IMR-90 (cell line): ENCODE measurements around the gene C17orf107. TPM values are rescaled to one million over a fixed set of nuclear protein-coding genes. Genes with fewer than 3 reads are reported as not detected.

Experiments
- ATAC-seq: fragments of 200-7000 bp; cut with Tn5 transposase; 2 replicates; pipeline ENCODE4 v1.9.1; 2020; ENCODE audit warnings: low read depth, mild to moderate bottlenecking, moderate library complexity
- BruUV-seq: library from RNA; stranded (reverse); fragments of 400-500 nt; replicated peaks from 2 replicates; lab custom pipeline; 2021; lab: Mats Ljungman, UMichigan
- CTCF ChIA-PET: fragments of 300-600 bp; formaldehyde crosslinking; extraction: SDS; loops from one replicate; lab custom pipeline; 2021; ENCODE audit warnings: antibody characterized with exemption; lab: Yijun Ruan, JAX
- POLR2A ChIA-PET: fragments of 300-600 bp; sonication (Branson Sonifier 250); formaldehyde crosslinking; loops from one replicate; lab custom pipeline; 2022; ENCODE audit warnings: antibody characterized with exemption; ENCODE audit not compliant: unreplicated experiment; lab: Charles Lee
- DNase-seq: peaks from one replicate; pipeline ENCODE4 v3.0.0; 2013
- H2AFZ ChIP-seq: replicated peaks from 2 replicates; pipeline ENCODE3; 2013; ENCODE audit warnings: low read length, mild to moderate bottlenecking; ENCODE audit not compliant: poor library complexity
- H2AK5ac ChIP-seq: 2 replicates; pipeline ENCODE4 v1.6.1; 2013; ENCODE audit warnings: low read depth, low read length, inconsistent platforms
- H2AK9ac ChIP-seq: replicated peaks from 2 replicates; pipeline ENCODE3; 2013; ENCODE audit warnings: mild to moderate bottlenecking, low read depth, low read length, moderate library complexity; ENCODE audit not compliant: poor library complexity
- H2BK120ac ChIP-seq: 2 replicates; pipeline ENCODE4 v1.6.1; 2013; ENCODE audit warnings: low read depth, low read length, inconsistent platforms
- H2BK15ac ChIP-seq: 3 replicates; pipeline ENCODE4 v1.6.1; 2013; ENCODE audit warnings: low read depth, low read length, inconsistent platforms
- H2BK20ac ChIP-seq: 2 replicates; pipeline ENCODE4 v1.6.1; 2013; ENCODE audit warnings: low read depth, mild to moderate bottlenecking, inconsistent platforms, low read length, moderate library complexity
- H2BK5ac ChIP-seq: 2 replicates; pipeline ENCODE4 v1.6.1; 2013; ENCODE audit warnings: mild to moderate bottlenecking, low read depth, low read length, inconsistent platforms; ENCODE audit not compliant: poor library complexity, severe bottlenecking
- H3K14ac ChIP-seq: replicated peaks from 2 replicates; pipeline ENCODE4 v1.6.1; 2013; ENCODE audit warnings: low read depth, low read length, inconsistent platforms
- H3K18ac ChIP-seq: 2 replicates; pipeline ENCODE4 v1.6.1; 2013; ENCODE audit warnings: low read depth, low read length, control low read depth
- H3K23ac ChIP-seq: 2 replicates; pipeline ENCODE4 v1.6.1; 2013; ENCODE audit warnings: low read depth, low read length, inconsistent platforms
- H3K27ac ChIP-seq: 2 replicates; pipeline ENCODE4 v1.5.1; 2013; ENCODE audit warnings: mild to moderate bottlenecking, control low read depth, low read length; ENCODE audit not compliant: insufficient read depth
- H3K27me3 ChIP-seq: 2 replicates; pipeline ENCODE4 v1.6.1; 2013; ENCODE audit warnings: low read length; ENCODE audit not compliant: control insufficient read depth, insufficient read depth
- H3K36me3 ChIP-seq: 2 replicates; pipeline ENCODE4 v1.6.1; 2013; ENCODE audit warnings: low read length, mixed read lengths; ENCODE audit not compliant: control insufficient read depth, insufficient read depth
- H3K4ac ChIP-seq: 2 replicates; pipeline ENCODE4 v1.6.1; 2013; ENCODE audit warnings: low read depth, low read length, inconsistent platforms
- H3K4me1 ChIP-seq: 2 replicates; pipeline ENCODE4 v1.6.1; 2013; ENCODE audit warnings: low read length, mixed read lengths; ENCODE audit not compliant: control insufficient read depth, insufficient read depth
- H3K4me2 ChIP-seq: 2 replicates; pipeline ENCODE4 v1.6.1; 2013; ENCODE audit warnings: low read depth, mild to moderate bottlenecking, control low read depth, low read length, moderate library complexity
- H3K4me3 ChIP-seq: 2 replicates; pipeline ENCODE4 v1.5.1; 2013; ENCODE audit warnings: low read depth, mild to moderate bottlenecking, control low read depth, low read length, moderate library complexity; ENCODE audit not compliant: insufficient read depth
- H3K56ac ChIP-seq: 2 replicates; pipeline ENCODE4 v1.6.1; 2013; ENCODE audit warnings: low read length, inconsistent platforms; ENCODE audit not compliant: insufficient read depth; ENCODE audit errors: extremely low read depth
- H3K79me1 ChIP-seq, 2 experiments: 2 replicates each; pipeline ENCODE4 v1.6.1; 2013; ENCODE audit warnings: low read length in 2 of 2, inconsistent platforms in 1 of 2, low read depth in 1 of 2
- H3K9ac ChIP-seq: 2 replicates; pipeline ENCODE4 v1.6.1; 2013; ENCODE audit warnings: low read depth, low read length, control low read depth
- H3K9me1 ChIP-seq: 2 replicates; pipeline ENCODE4 v1.6.1; 2013; ENCODE audit warnings: low read length, inconsistent platforms; ENCODE audit not compliant: insufficient read depth
- H3K9me3 ChIP-seq: 2 replicates; pipeline ENCODE4 v1.6.1; 2013; ENCODE audit warnings: low read length; ENCODE audit not compliant: control insufficient read depth, insufficient read depth
- H4K20me1 ChIP-seq: 2 replicates; pipeline ENCODE4 v1.6.1; 2013; ENCODE audit warnings: low read length, inconsistent platforms; ENCODE audit not compliant: insufficient read depth
- H4K5ac ChIP-seq: 2 replicates; pipeline ENCODE4 v1.6.1; 2013; ENCODE audit warnings: mild to moderate bottlenecking, low read depth, low read length, control low read depth
- H4K8ac ChIP-seq, 2 experiments: 2 replicates each; pipeline ENCODE4 v1.6.1; 2013; ENCODE audit warnings: low read depth in 2 of 2, low read length in 2 of 2, control low read depth in 1 of 2, inconsistent platforms in 1 of 2
- H4K91ac ChIP-seq: 2 replicates; pipeline ENCODE4 v1.6.1; 2013; ENCODE audit warnings: low read depth, low read length, inconsistent platforms; ENCODE audit not compliant: insufficient read depth
- NFE2L2 ChIP-seq: fragments of 150-350 bp; IDR thresholded peaks from 2 replicates; pipeline ENCODE4 v1.6.1; 2016; ENCODE audit warnings: low read depth, mild to moderate bottlenecking, low read length
- WGBS, 2 experiments: methylation state at CpG; one replicate each; pipeline versions ENCODE4 v1.1.5 to v1.1.7; 2013; ENCODE audit warnings: missing lambda C conversion rate in 2 of 2; ENCODE audit not compliant: insufficient read length in 1 of 2; ENCODE audit errors: extremely low coverage in 2 of 2; 5-methylcytosine and 5-hydroxymethylcytosine counted together
- dilution Hi-C: fragments of 300-500 bp; cut with HindIII; formaldehyde crosslinking; loops from one replicate; pipeline ENCODE4 v1.14.3; 2018; ENCODE audit warnings: low sequenced_read_pairs; ENCODE audit not compliant: unreplicated experiment
- in situ Hi-C: fragments of 300-500 bp; cut with MboI; formaldehyde crosslinking; loops from 3 replicates; pipeline ENCODE4 v1.14.3; 2019; ENCODE audit warnings: low sequenced_read_pairs, inconsistent platforms, mixed read lengths
- intact Hi-C: fragments of 100-400 bp; cut with micrococcal nuclease; formaldehyde crosslinking; loops from 2 replicates; pipeline ENCODE4 v1.10.0; 2022
- polyA plus RNA-seq, 3 experiments: library from polyadenylated mRNA; depleted of rRNA; stranded (reverse); fragments of >200 nt; gene quantifications; 2 replicates each; pipeline ENCODE4 v1.2.3, GENCODE V29; 2012; ENCODE audit warnings: low replicate concordance in 1 of 3
- total RNA-seq: library from RNA; depleted of rRNA; stranded (reverse); fragments of >200 nt; gene quantifications from 2 replicates; pipeline ENCODE4 v1.2.3, GENCODE V29; 2012

Gene C17orf107
- total and polyA plus RNA-seq, 2 of the 4 experiments (the other 2 are of a cell fraction), result 0.54 to 0.82 TPM

- Histone ChIP-seq H3K36me3 (no peaks in the 10 kb centered on the region), H4K20me1 (peaks cover 65% of the 10 kb centered on the region), H4K91ac (no peak overlapping the region), H2BK5ac (no peak overlapping the region), H3K27me3 (no peaks in the 10 kb centered on the region), H2AFZ (no peak overlapping the region), H3K14ac (no peak overlapping the region), H3K9me1 (peaks cover 17% of the 10 kb centered on the region), H3K79me1 (peaks cover 44 to 77% of the 10 kb centered on the region in 2 experiments), H3K56ac (no peak overlapping the region), H3K4me3 (no peak overlapping the region), H3K4me1 (peaks cover 17% of the 10 kb centered on the region), H2AK9ac (no peak overlapping the region), H2BK20ac (no peak overlapping the region), H3K9ac (no peak overlapping the region), H2BK15ac (no peak overlapping the region), H3K27ac (no peak overlapping the region), H4K5ac (no peak overlapping the region), H3K4ac (no peak overlapping the region), H3K18ac (no peak overlapping the region), H2AK5ac (no peak overlapping the region), H3K9me3 (no peaks in the 10 kb centered on the region), H2BK120ac (no peak overlapping the region), H4K8ac (no peak overlapping the region), H3K4me2 (no peak overlapping the region), H3K23ac (no peak overlapping the region)
- CTCF ChIA-PET, result no interaction called here
- no TSS peak for BruUV-seq
- dilution Hi-C loops (no loop called here), intact Hi-C loops (no loop called here), in situ Hi-C loops (no loop called here)
- ATAC-seq (no peak), DNase-seq (no peak)
- no peak for TF ChIP-seq NFE2L2
- POLR2A ChIA-PET, result no interaction called here
- WGBS, 2 experiments, result no CpG with 5 or more reads among the region's 3 CpGs
These were observed 48.3 kb upstream of the C17orf107 start for GRCh38 chr17:4851084-4851483.
